DND-41 (cell line): Measurements from ENCODE around the gene FLT3LG.
A peak's percentile ranks its signal among the peaks of the same experiment; 100 is the strongest.

Experiments used
- ATAC-seq: fragments of 200-7000 bp; cut with Tn5 transposase; 3 replicates; pipeline ENCODE4 v1.9.1; 2021; ENCODE audit warnings: low read depth; ENCODE audit not compliant: insufficient read depth
- DNase-seq: peaks from one replicate; pipeline ENCODE4 v3.0.0-alpha.2; 2020
- H2AFZ ChIP-seq: 2 replicates; pipeline ENCODE4 v1.6.0; 2012; ENCODE audit warnings: low read depth, low read length
- H3K27ac ChIP-seq: 2 replicates; pipeline ENCODE4 v1.5.1; 2012; ENCODE audit warnings: low read length, inconsistent platforms
- H3K27me3 ChIP-seq: fragments of 200-600 bp; sonication (generic); 2 replicates; pipeline ENCODE4 v1.6.0; 2012; ENCODE audit warnings: low read length, mild to moderate bottlenecking, inconsistent platforms; ENCODE audit not compliant: insufficient read depth, poor library complexity
- H3K36me3 ChIP-seq: 2 replicates; pipeline ENCODE4 v1.5.1; 2012; ENCODE audit warnings: low read length, inconsistent platforms; ENCODE audit not compliant: insufficient read depth
- H3K4me1 ChIP-seq: 2 replicates; pipeline ENCODE4 v1.5.1; 2012; ENCODE audit warnings: mild to moderate bottlenecking, low read length; ENCODE audit not compliant: insufficient read depth
- H3K4me2 ChIP-seq: 2 replicates; pipeline ENCODE4 v1.6.0; 2012; ENCODE audit warnings: mild to moderate bottlenecking, moderate library complexity, low read length, inconsistent platforms; ENCODE audit not compliant: insufficient read depth
- H3K4me3 ChIP-seq, 2 experiments: fragments of 200-600 bp in 1 of 2; shearing (Covaris generic) in 1 of 2; 2 replicates each; pipeline ENCODE4 v1.5.1; 2012 to 2016; ENCODE audit warnings: inconsistent platforms in 2 of 2, low read length in 2 of 2, mild to moderate bottlenecking in 2 of 2, low read depth in 1 of 2, moderate library complexity in 1 of 2
- H3K79me2 ChIP-seq: 2 replicates; pipeline ENCODE4 v1.6.0; 2012; ENCODE audit warnings: low read length, inconsistent platforms; ENCODE audit not compliant: insufficient read depth
- H3K9ac ChIP-seq: 2 replicates; pipeline ENCODE4 v1.6.0; 2012; ENCODE audit warnings: low read depth, mild to moderate bottlenecking, inconsistent platforms, low read length, moderate library complexity
- H3K9me3 ChIP-seq: 2 replicates; pipeline ENCODE4 v1.5.1; 2012; ENCODE audit warnings: low read length, moderate library complexity, mild to moderate bottlenecking, inconsistent platforms; ENCODE audit not compliant: insufficient read depth, severe bottlenecking
- H4K20me1 ChIP-seq: 2 replicates; pipeline ENCODE4 v1.6.0; 2012; ENCODE audit warnings: low read length; ENCODE audit not compliant: insufficient read depth
- CTCF ChIP-seq: IDR thresholded peaks from 2 replicates; pipeline ENCODE4 v1.5.1; 2012; ENCODE audit warnings: borderline replicate concordance, low read length, moderate library complexity, mild to moderate bottlenecking; ENCODE audit not compliant: poor library complexity, severe bottlenecking; ENCODE audit errors: extremely low read depth
- EZH2 ChIP-seq: IDR thresholded peaks from 3 replicates; pipeline ENCODE4 v1.6.1; 2012; ENCODE audit warnings: borderline replicate concordance, low read depth, mild to moderate bottlenecking, moderate library complexity, low read length, inconsistent platforms; ENCODE audit not compliant: severe bottlenecking

FLT3LG gene

GRCh38 chr19:49447485-49448431, 26.3 kb upstream of the FLT3LG start:
- Histone ChIP-seq H3K27me3 (no peaks in the 10 kb centered on the region), H2AFZ (no peak overlapping the region), H3K4me3 (no peak overlapping the region), H3K4me2 (no peak overlapping the region), H3K4me1 (peaks cover 40% of the 10 kb centered on the region), H3K9me3 (no peaks in the 10 kb centered on the region), H3K79me2 (peaks cover 32% of the 10 kb centered on the region), H3K36me3 (peaks cover 44% of the 10 kb centered on the region), H4K20me1 (peaks cover 22% of the 10 kb centered on the region; the same call in 1 of the 2 replicates), H3K27ac (no peak overlapping the region), H3K9ac (no peak overlapping the region)
- DNase-seq, result peak; percentile 67
- TF ChIP-seq EZH2, result no peak
- TF ChIP-seq CTCF, result no peak
- ATAC-seq, result no peak

GRCh38 chr19:49448432-49448786, 25.6 kb upstream of the FLT3LG start:
- Histone ChIP-seq H3K27me3 (no peaks in the 10 kb centered on the region), H3K36me3 (peaks cover 44% of the 10 kb centered on the region), H4K20me1 (peaks cover 22% of the 10 kb centered on the region; the same call in 1 of the 2 replicates), H3K9me3 (no peaks in the 10 kb centered on the region), H3K27ac (no peak overlapping the region), H3K4me1 (peaks cover 34% of the 10 kb centered on the region), H3K4me3 (no peak overlapping the region), H3K9ac (no peak overlapping the region), H3K4me2 (no peak overlapping the region), H2AFZ (no peak overlapping the region), H3K79me2 (peaks cover 32% of the 10 kb centered on the region)
- no peak for ATAC-seq
- TF ChIP-seq EZH2 (no peak), CTCF (no peak)
- DNase-seq, result no peak

GRCh38 chr19:49450405-49450804, 23.6 kb upstream of the FLT3LG start:
- TF ChIP-seq EZH2 (no peak), CTCF (no peak)
- Histone ChIP-seq H4K20me1 (peaks cover 22% of the 10 kb centered on the region; the same call in 1 of the 2 replicates), H3K79me2 (peaks cover 49% of the 10 kb centered on the region), H3K36me3 (peaks cover 50% of the 10 kb centered on the region), H2AFZ (no peak overlapping the region), H3K4me2 (peak overlapping the region; percentile 78), H3K9ac (peak overlapping the region; percentile 85), H3K4me1 (peaks cover 36% of the 10 kb centered on the region), H3K27ac (peak overlapping the region; percentile 24), H3K27me3 (no peaks in the 10 kb centered on the region), H3K9me3 (no peaks in the 10 kb centered on the region), H3K4me3 (peak overlapping the region; percentile 86 to 91; a peak in 3 of 4 replicates)
- ATAC-seq, result no peak
- no peak for DNase-seq
